ENCODE results near the gene RNF11.

RNF11 gene

GRCh38 chr1:51313268-51313852 lies 77.3 kb downstream of the RNF11 start:
- no peak for DNase-seq (ENCODE audit: low read depth, low spot score)

- DNase-seq (ENCODE audit: low read depth, low spot score), result no peak
These were observed 78.1 kb downstream of the RNF11 start for GRCh38 chr1:51313961-51314777.

- no peak for DNase-seq (ENCODE audit: low read depth, low spot score)
These were observed 78.9 kb downstream of the RNF11 start for GRCh38 chr1:51314974-51315373.

GRCh38 chr1:51316113-51316845 lies 80.2 kb downstream of the RNF11 start:
- no peak for DNase-seq (ENCODE audit: low read depth, low spot score)

GRCh38 chr1:51316846-51317120 lies 80.7 kb downstream of the RNF11 start:
- no peak for DNase-seq (ENCODE audit: low read depth, low spot score)

GRCh38 chr1:51317798-51318197 lies 81.7 kb downstream of the RNF11 start:
- DNase-seq (ENCODE audit: low read depth, low spot score), result no peak

- DNase-seq (ENCODE audit: low read depth, low spot score), result no peak
These were observed 85.2 kb downstream of the RNF11 start for GRCh38 chr1:51320967-51321923.

- no peak for DNase-seq (ENCODE audit: low read depth, low spot score)
These were observed 85.8 kb downstream of the RNF11 start for GRCh38 chr1:51321924-51322280.

- DNase-seq (ENCODE audit: low read depth, low spot score), result no peak
These were observed 86.5 kb downstream of the RNF11 start for GRCh38 chr1:51322417-51323101.

Data from activated CD4-positive, CD25-positive, alpha-beta regulatory T cell treated with anti-CD3 and anti-CD28 coated beads, Interleukin-2, amount 50 U/mL, for 16 hours (primary cell).